ENCODE measurements around the gene OCA2. TPM values are rescaled to one million over a fixed set of nuclear protein-coding genes. Genes with fewer than 3 reads are reported as not detected.
"Not testable (repeated sequence)": the region's sequence is repeated elsewhere in the genome, so short reads cannot be mapped to it uniquely, and the experiment has no call there.

Gene OCA2
- total RNA-seq (2014; rRNA removed; shearing (Covaris generic)), result 0.21 and 0.37 TPM in 2 replicates

GRCh38 chr15:28098766-28099554 lies at the start of gene OCA2:
OCA2 (minus strand) TSS chr15:28099315; CDS start chr15:28081874, 17,441 bp downstream.
- Histone ChIP-seq H3K4me3 (ENCODE audit: insufficient read depth, low read depth, low read length) (peak within 1 kb of the TSS; percentile 42), H3K27me3 (ENCODE audit: control insufficient read depth, insufficient read depth, low read length) (peaks cover 78% of the 10 kb centered on the region), H3K36me3 (replicated peaks; ENCODE audit: control insufficient read depth, insufficient read depth, low read length) (no peaks in the 10 kb centered on the region)
- peak; percentile 98 for DNase-seq

GRCh38 chr15:28147801-28148200 lies 48.7 kb upstream of the OCA2 start:
- no peaks in the 10 kb centered on the region for H3K27me3 ChIP-seq (ENCODE audit: control insufficient read depth, insufficient read depth, low read length)
- DNase-seq, result no peak
- peaks cover 5% of the 10 kb centered on the region for H3K36me3 ChIP-seq (replicated peaks; ENCODE audit: control insufficient read depth, insufficient read depth, low read length)
- no peak overlapping the region for H3K4me3 ChIP-seq (ENCODE audit: insufficient read depth, low read depth, low read length)

GRCh38 chr15:28145419-28145818 lies 46.3 kb upstream of the OCA2 start:
- not testable (repeated sequence) for DNase-seq; H3K4me3 ChIP-seq (ENCODE audit: insufficient read depth, low read depth, low read length)

GRCh38 chr15:28140062-28140461 lies 40.9 kb upstream of the OCA2 start:
- DNase-seq, result no peak
- Histone ChIP-seq H3K27me3 (ENCODE audit: control insufficient read depth, insufficient read depth, low read length) (no peaks in the 10 kb centered on the region), H3K4me3 (ENCODE audit: insufficient read depth, low read depth, low read length) (no peak overlapping the region), H3K36me3 (replicated peaks; ENCODE audit: control insufficient read depth, insufficient read depth, low read length) (peaks cover 3% of the 10 kb centered on the region)

More at GRCh38 chr15:28145419-28145818, 46.3 kb upstream of the OCA2 start:
- not testable (repeated sequence) for H3K36me3 ChIP-seq (replicated peaks; ENCODE audit: control insufficient read depth, insufficient read depth, low read length); H3K27me3 ChIP-seq (ENCODE audit: control insufficient read depth, insufficient read depth, low read length)

- H3K4me3 ChIP-seq (ENCODE audit: insufficient read depth, low read depth, low read length); DNase-seq; H3K27me3 ChIP-seq (ENCODE audit: control insufficient read depth, insufficient read depth, low read length); H3K36me3 ChIP-seq (replicated peaks; ENCODE audit: control insufficient read depth, insufficient read depth, low read length): not testable (repeated sequence)
Measured at GRCh38 chr15:28137408-28138039, 38.4 kb upstream of the OCA2 start.

- H3K4me3 ChIP-seq (ENCODE audit: insufficient read depth, low read depth, low read length); DNase-seq; H3K27me3 ChIP-seq (ENCODE audit: control insufficient read depth, insufficient read depth, low read length); H3K36me3 ChIP-seq (replicated peaks; ENCODE audit: control insufficient read depth, insufficient read depth, low read length): not testable (repeated sequence)
Measured at GRCh38 chr15:28136236-28136904, 37.3 kb upstream of the OCA2 start.

- DNase-seq, result no peak
- Histone ChIP-seq H3K27me3 (ENCODE audit: control insufficient read depth, insufficient read depth, low read length) (no peaks in the 10 kb centered on the region), H3K4me3 (ENCODE audit: insufficient read depth, low read depth, low read length) (no peak overlapping the region), H3K36me3 (replicated peaks; ENCODE audit: control insufficient read depth, insufficient read depth, low read length) (peaks cover 6% of the 10 kb centered on the region)
Measured at GRCh38 chr15:28133281-28133680, 34.2 kb upstream of the OCA2 start.

- DNase-seq, result no peak
- Histone ChIP-seq H3K27me3 (ENCODE audit: control insufficient read depth, insufficient read depth, low read length) (no peaks in the 10 kb centered on the region), H3K4me3 (ENCODE audit: insufficient read depth, low read depth, low read length) (no peak overlapping the region), H3K36me3 (replicated peaks; ENCODE audit: control insufficient read depth, insufficient read depth, low read length) (peaks cover 6% of the 10 kb centered on the region)
Measured at GRCh38 chr15:28132524-28133275, 33.6 kb upstream of the OCA2 start.

GRCh38 chr15:28131946-28132345 lies 32.8 kb upstream of the OCA2 start:
- no peak for DNase-seq
- Histone ChIP-seq H3K27me3 (ENCODE audit: control insufficient read depth, insufficient read depth, low read length) (no peaks in the 10 kb centered on the region), H3K36me3 (replicated peaks; ENCODE audit: control insufficient read depth, insufficient read depth, low read length) (peaks cover 6% of the 10 kb centered on the region), H3K4me3 (ENCODE audit: insufficient read depth, low read depth, low read length) (no peak overlapping the region)

- Histone ChIP-seq H3K36me3 (replicated peaks; ENCODE audit: control insufficient read depth, insufficient read depth, low read length) (peaks cover 6% of the 10 kb centered on the region), H3K27me3 (ENCODE audit: control insufficient read depth, insufficient read depth, low read length) (no peaks in the 10 kb centered on the region), H3K4me3 (ENCODE audit: insufficient read depth, low read depth, low read length) (no peak overlapping the region)
- no peak for DNase-seq
Measured at GRCh38 chr15:28131400-28131799, 32.3 kb upstream of the OCA2 start.

- Histone ChIP-seq H3K36me3 (replicated peaks; ENCODE audit: control insufficient read depth, insufficient read depth, low read length) (peaks cover 6% of the 10 kb centered on the region), H3K27me3 (ENCODE audit: control insufficient read depth, insufficient read depth, low read length) (no peaks in the 10 kb centered on the region), H3K4me3 (ENCODE audit: insufficient read depth, low read depth, low read length) (no peak overlapping the region)
- DNase-seq, result no peak
Measured at GRCh38 chr15:28130651-28131050, 31.5 kb upstream of the OCA2 start.

- DNase-seq, result no peak
- Histone ChIP-seq H3K27me3 (ENCODE audit: control insufficient read depth, insufficient read depth, low read length) (no peaks in the 10 kb centered on the region), H3K36me3 (replicated peaks; ENCODE audit: control insufficient read depth, insufficient read depth, low read length) (peaks cover 6% of the 10 kb centered on the region)
Measured at GRCh38 chr15:28129231-28129848, 30.2 kb upstream of the OCA2 start.

GRCh38 chr15:28128031-28128430 lies 28.9 kb upstream of the OCA2 start:
- Histone ChIP-seq H3K4me3 (ENCODE audit: insufficient read depth, low read depth, low read length) (no peak overlapping the region), H3K27me3 (ENCODE audit: control insufficient read depth, insufficient read depth, low read length) (no peaks in the 10 kb centered on the region), H3K36me3 (replicated peaks; ENCODE audit: control insufficient read depth, insufficient read depth, low read length) (peaks cover 6% of the 10 kb centered on the region)
- DNase-seq, result no peak

More at GRCh38 chr15:28129231-28129848, 30.2 kb upstream of the OCA2 start:
- H3K4me3 ChIP-seq (ENCODE audit: insufficient read depth, low read depth, low read length), result no peak overlapping the region

GRCh38 chr15:28127036-28127435 lies 27.9 kb upstream of the OCA2 start:
- no peaks in the 10 kb centered on the region for H3K27me3 ChIP-seq (ENCODE audit: control insufficient read depth, insufficient read depth, low read length)
- H3K36me3 ChIP-seq (replicated peaks; ENCODE audit: control insufficient read depth, insufficient read depth, low read length), result peaks cover 7% of the 10 kb centered on the region
- no peak overlapping the region for H3K4me3 ChIP-seq (ENCODE audit: insufficient read depth, low read depth, low read length)
- DNase-seq, result no peak
